Heart right ventricle (tissue), 16 donors: Measurements from ENCODE around the gene SLC17A1. TPM values are rescaled to one million over a fixed set of nuclear protein-coding genes. Genes with fewer than 3 reads are reported as not detected.

Experiments used
- ATAC-seq, 8 donors: fragments of 200-7000 bp; cut with Tn5 transposase; one replicate each; pipeline ENCODE4 v1.9.1; 2020; ENCODE audit warnings: mild to moderate bottlenecking in 8 of 8, moderate library complexity in 8 of 8, moderate number of reproducible peaks in 1 of 8
- DNase-seq, 2 donors: peaks; one replicate each; pipeline ENCODE4 v3.0.0-alpha.2; 2020
- H3K27ac ChIP-seq, 10 donors: fragments of 200-600 bp; sonication (generic) in 2 of 10; one replicate each; pipeline versions ENCODE4 v1.5.0 to v1.8.0; 2020 to 2022; ENCODE audit warnings: mild to moderate bottlenecking in 3 of 10
- H3K27me3 ChIP-seq, 7 donors: fragments of 200-600 bp; one replicate each; pipeline ENCODE4 v1.8.0; 2021 to 2022; ENCODE audit warnings: mild to moderate bottlenecking in 2 of 7
- H3K36me3 ChIP-seq, 9 donors: fragments of 200-600 bp; sonication (generic) in 1 of 9; one replicate each; pipeline versions ENCODE4 v1.5.0 to v1.8.0; 2020 to 2022; ENCODE audit warnings: mild to moderate bottlenecking in 2 of 9
- H3K4me1 ChIP-seq, 9 donors: fragments of 200-600 bp; sonication (generic) in 1 of 9; one replicate each; pipeline versions ENCODE4 v1.5.0 to v1.8.0; 2020 to 2022; ENCODE audit warnings: mild to moderate bottlenecking in 4 of 9
- H3K4me3 ChIP-seq, 10 donors: fragments of 200-600 bp; sonication (generic) in 2 of 10; one replicate each; pipeline versions ENCODE4 v1.5.0 to v1.8.0; 2020 to 2022; ENCODE audit warnings: mild to moderate bottlenecking in 7 of 10, moderate library complexity in 2 of 10
- H3K9me3 ChIP-seq, 11 donors: fragments of 200-600 bp in 10 of 11; sonication (generic) in 2 of 11; one replicate each; pipeline versions ENCODE4 v1.5.0 to v1.8.0; 2013 to 2022; ENCODE audit warnings: mild to moderate bottlenecking in 2 of 11, control low read depth in 1 of 11, moderate library complexity in 1 of 11
- WGBS, 2 donors: extraction: QIAGEN DNeasy Blood & Tissue Kit; methylation state at CpG; one replicate each; pipeline ENCODE4 v1.1.7; 2013; ENCODE audit warnings: inconsistent platforms in 1 of 2; 5-methylcytosine and 5-hydroxymethylcytosine counted together
- intact Hi-C, 10 donors: fragments of 100-400 bp; cut with DNase I; formaldehyde crosslinking; loops; one replicate each; pipeline versions ENCODE4 v1.11.1 to v1.14.2; 2022
- polyA plus RNA-seq, 2 donors: library from polyadenylated mRNA; stranded (reverse); fragments of 200-250 nt; gene quantifications; one replicate each; pipeline ENCODE4 v1.2.3, GENCODE V29; 2013
- total RNA-seq, 10 donors: library from RNA; stranded (reverse); fragmentation: NEBNext Ultra II Directional in 3 of 10; extraction: Animal tissue kit (Norgen Biotek cat#: 25700) in 3 of 10; gene quantifications; one replicate each; pipeline versions ENCODE4 v1.2.1 to v1.2.4, GENCODE V29; 2021 to 2023
- TF ChIP-seq, protein P1 (sequence below), 9 donors: fragments of 200-600 bp; sonication (generic) in 2 of 9; IDR thresholded peaks; one replicate each; pipeline versions ENCODE4 v1.5.0 to v1.8.0; 2021 to 2022; ENCODE audit warnings: antibody characterized with exemption in 9 of 9, mild to moderate bottlenecking in 5 of 9, moderate library complexity in 1 of 9
- donor health status: Arrhythmogenic right ventricular cardiomyopathy.
- donor health status: ischemic (EF 13 %, LVEDD 7.1; RV severe dilation, severe dysfunction).
- donor health status: healthy with polysubstance abuse.
- donor health status: DM: no; HTN: yes; CAD: no.
- donor health status: DM: no; HTN: no; CAD: no.
- donor health status: ischemic (EF 25% LVEDD 6.9; RV normal size, moderate dysfunction).
- donor health status: ischemic (EF 25% LVEDD 5.7; RV mildly dilated, moderate dysfunction).
- donor health status: healthy.
- donor health status: DM: yes; HTN: yes; CAD: no.
- donor health status: Ischemic cardiomyopathy.
- donor health status: ischemic (EF 35%, LVEDD 5.7; RV mildly dilated, moderate dysfunction).
- donor health status: nonischemic (EF 11% LVEDD 7.7; RV severe dilation, severe dysfunction).
- donor health status: DM: yes; HTN: yes; CAD: no.
- donor health status: PGD.
- donor health status: ischemic (EF 29% LVEDD 5.4; RV normal size, mild dysfunction).
- donor health status: nonischemic (EF 23%, LVEDD 6.1; RV moderate dilation, normal function).

SLC17A1 gene
- total and polyA plus RNA-seq, 12 donors = not detected

DNA sequence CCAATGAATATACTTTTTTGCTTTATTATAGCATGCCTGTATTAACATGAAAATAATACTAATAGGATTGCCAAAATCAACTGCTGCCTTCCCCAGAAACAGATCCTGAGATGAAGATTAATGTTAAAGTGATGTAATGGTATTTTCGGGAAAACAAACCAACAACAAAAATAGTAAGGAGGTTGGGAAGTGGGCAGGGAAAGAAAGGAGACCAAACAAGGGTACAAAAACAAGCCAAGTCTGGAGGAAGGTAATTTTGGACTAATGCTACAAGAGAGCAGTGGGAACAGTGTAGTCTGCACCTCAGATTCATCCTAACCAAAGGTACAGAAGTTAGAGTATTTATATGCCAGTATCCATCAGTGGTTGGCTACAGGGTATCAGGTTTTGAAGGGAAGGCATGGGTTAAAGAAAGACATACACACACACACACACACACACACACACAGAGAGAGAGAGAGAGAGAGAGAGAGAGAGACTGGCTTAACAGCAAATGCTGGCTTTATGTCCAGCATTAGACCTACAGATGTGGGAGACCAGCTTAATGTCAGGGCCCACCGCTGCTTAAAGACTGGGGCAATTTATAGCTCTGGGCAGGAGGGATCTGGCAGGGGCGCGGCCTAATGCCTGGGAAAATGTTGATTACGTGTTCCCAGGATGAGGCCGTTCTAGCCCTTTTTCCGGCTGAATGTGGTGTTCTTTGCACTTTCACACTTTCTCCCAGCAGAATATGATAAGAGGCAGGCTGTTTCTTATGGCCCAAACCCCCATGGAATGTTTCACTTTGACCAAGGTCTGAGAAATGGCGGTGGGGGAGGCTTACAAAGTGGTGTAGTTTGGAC, 3.8 kb upstream of the SLC17A1 start:
- Histone ChIP-seq H3K27me3 (peaks cover 0 to 12% (median 0%) of the 10 kb centered on the region in 7 donors), H3K27ac (peak overlapping the region in 3 of 10 donors; percentile 7 to 52 (median 13)), H3K4me3 (peak overlapping the region in 1 of 10 donors; percentile 6), H3K4me1 (peaks cover 0 to 11% (median 0%) of the 10 kb centered on the region in 9 donors), H3K36me3 (no peaks in the 10 kb centered on the region), H3K9me3 (no peaks in the 10 kb centered on the region)
- peak in 5 of 8 donors; percentile 49 to 67 (median 62) for ATAC-seq
- peak; percentile 8 to 14 for DNase-seq
- 31 to 46% methylated on average over 8 of the region's 8 CpGs for WGBS, 2 donors
- intact Hi-C loops = loop anchor here in 1 of 10 donors (5.0 kb wide), 1 partner anchor 58 kb away; no protein-coding TSS in a partner anchor
- TF ChIP-seq, protein P1, sequence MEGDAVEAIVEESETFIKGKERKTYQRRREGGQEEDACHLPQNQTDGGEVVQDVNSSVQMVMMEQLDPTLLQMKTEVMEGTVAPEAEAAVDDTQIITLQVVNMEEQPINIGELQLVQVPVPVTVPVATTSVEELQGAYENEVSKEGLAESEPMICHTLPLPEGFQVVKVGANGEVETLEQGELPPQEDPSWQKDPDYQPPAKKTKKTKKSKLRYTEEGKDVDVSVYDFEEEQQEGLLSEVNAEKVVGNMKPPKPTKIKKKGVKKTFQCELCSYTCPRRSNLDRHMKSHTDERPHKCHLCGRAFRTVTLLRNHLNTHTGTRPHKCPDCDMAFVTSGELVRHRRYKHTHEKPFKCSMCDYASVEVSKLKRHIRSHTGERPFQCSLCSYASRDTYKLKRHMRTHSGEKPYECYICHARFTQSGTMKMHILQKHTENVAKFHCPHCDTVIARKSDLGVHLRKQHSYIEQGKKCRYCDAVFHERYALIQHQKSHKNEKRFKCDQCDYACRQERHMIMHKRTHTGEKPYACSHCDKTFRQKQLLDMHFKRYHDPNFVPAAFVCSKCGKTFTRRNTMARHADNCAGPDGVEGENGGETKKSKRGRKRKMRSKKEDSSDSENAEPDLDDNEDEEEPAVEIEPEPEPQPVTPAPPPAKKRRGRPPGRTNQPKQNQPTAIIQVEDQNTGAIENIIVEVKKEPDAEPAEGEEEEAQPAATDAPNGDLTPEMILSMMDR (IDR thresholded peaks at IDR 0.05) = no peak

DNA sequence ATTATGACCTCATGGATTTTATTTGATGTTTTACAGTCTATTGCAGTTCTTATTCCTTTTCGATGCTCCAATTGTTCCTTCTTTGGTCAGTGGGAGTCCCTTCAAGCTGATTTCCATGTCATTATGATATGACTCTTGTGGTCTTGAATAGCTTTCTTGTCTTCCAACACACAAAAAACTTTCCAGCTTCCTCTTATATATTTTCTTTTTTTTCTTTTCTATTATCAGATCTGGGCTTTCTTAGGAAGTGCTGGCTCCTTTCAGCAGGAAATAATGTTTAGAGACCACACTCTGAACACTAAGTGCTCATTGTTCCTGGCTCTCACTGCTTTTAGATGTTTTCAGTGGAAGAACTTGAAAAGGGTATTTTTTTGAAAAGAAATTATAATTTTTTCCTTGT, 3.1 kb upstream of the SLC17A1 start:
- no peak for DNase-seq
- H3K27ac ChIP-seq = peak overlapping the region in 2 of 10 donors; percentile 7 to 52
- ATAC-seq = peak in 4 of 8 donors; percentile 42 to 81 (median 54)
- no peak overlapping the region for H3K4me3 ChIP-seq
- no peaks in the 10 kb centered on the region for H3K36me3 ChIP-seq
- intact Hi-C loops = loop anchor here in 1 of 10 donors (5.0 kb wide), 1 partner anchor 58 kb away; no protein-coding TSS in a partner anchor
- peaks cover 0 to 11% (median 0%) of the 10 kb centered on the region in 9 donors for H3K4me1 ChIP-seq
- TF ChIP-seq, protein P1 (IDR thresholded peaks at IDR 0.05) = no peak
- WGBS, 2 donors = 26 to 52% methylated on average over 1 of the region's 1 CpG
- H3K9me3 ChIP-seq = no peaks in the 10 kb centered on the region
- peaks cover 0 to 16% (median 0%) of the 10 kb centered on the region in 7 donors for H3K27me3 ChIP-seq

DNA sequence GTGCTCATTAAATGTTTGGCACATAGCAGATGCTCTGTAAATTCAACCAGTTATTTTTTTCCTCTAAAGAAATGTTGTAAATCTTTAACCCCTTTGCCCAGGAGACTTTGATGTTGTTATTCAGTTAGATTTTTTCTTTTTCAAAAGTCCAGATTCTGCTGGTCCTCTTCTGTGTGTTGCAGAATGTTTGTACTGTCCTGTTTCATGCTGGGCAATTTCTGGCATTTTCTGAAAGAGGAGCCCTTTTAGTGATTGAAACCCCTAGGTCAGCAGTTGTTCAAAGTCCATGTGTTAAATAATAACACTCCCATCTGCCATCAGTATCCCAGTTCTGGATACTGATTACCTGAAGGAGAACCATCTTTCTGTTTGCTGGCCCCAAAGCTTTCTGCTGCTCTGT, 1.3 kb upstream of the SLC17A1 start:
- Histone ChIP-seq H3K27me3 (peaks cover 0 to 16% (median 0%) of the 10 kb centered on the region in 7 donors), H3K4me3 (no peak overlapping the region), H3K27ac (no peak overlapping the region), H3K4me1 (peaks cover 0 to 11% (median 0%) of the 10 kb centered on the region in 9 donors), H3K9me3 (no peaks in the 10 kb centered on the region), H3K36me3 (no peaks in the 10 kb centered on the region)
- DNase-seq (no peak), ATAC-seq (no peak)
- TF ChIP-seq, protein P1 (IDR thresholded peaks at IDR 0.05) = no peak
- intact Hi-C loops = no loop called here

DNA sequence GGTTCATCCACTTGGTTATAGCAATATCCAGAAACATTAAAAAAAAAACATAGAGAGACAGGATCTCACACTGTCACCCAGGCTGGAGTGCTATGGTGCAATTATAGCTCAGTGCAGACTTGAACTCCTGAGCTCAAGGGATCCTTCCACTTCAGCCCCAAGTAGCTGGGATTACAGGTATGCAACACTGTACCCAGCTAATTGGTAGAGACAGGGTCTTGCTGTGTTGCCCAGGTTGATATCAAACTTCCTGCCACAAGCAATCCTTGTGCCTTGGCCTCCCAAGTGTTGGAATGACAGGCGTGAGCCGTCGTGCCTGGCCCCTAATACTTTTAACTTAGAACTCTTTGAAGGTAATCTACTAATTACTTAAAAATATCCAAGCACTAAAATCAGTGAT, 818 bp upstream of the SLC17A1 start:
- TF ChIP-seq, protein P1 (IDR thresholded peaks at IDR 0.05) = no peak
- Histone ChIP-seq H3K36me3 (no peaks in the 10 kb centered on the region), H3K4me3 (no peak overlapping the region), H3K27ac (no peak overlapping the region), H3K9me3 (no peaks in the 10 kb centered on the region), H3K27me3 (peaks cover 0 to 16% (median 0%) of the 10 kb centered on the region in 7 donors), H3K4me1 (peaks cover 0 to 11% (median 0%) of the 10 kb centered on the region in 9 donors)
- intact Hi-C loops = no loop called here
- ATAC-seq (no peak), DNase-seq (no peak)
- WGBS, 2 donors = 89 to 96% methylated on average over 3 of the region's 3 CpGs
